GM12875 (cell line): ENCODE results near the gene CACNA1D.
"Not testable (repeated sequence)": the region's sequence is repeated elsewhere in the genome, so short reads cannot be mapped to it uniquely, and the experiment has no call there.

Source experiments
- H3K4me3 ChIP-seq: one replicate; pipeline ENCODE4 v1.5.1; 2011; ENCODE audit warnings: low read depth, low read length, control low read depth
- CTCF ChIP-seq: IDR thresholded peaks from 2 replicates; pipeline ENCODE4 v1.5.1; 2011; ENCODE audit warnings: low read depth, mild to moderate bottlenecking, control low read depth, inconsistent platforms, low read length, moderate library complexity, borderline replicate concordance; ENCODE audit not compliant: insufficient read depth

The CACNA1D gene

GRCh38 chr3:53633197-53633787 is 138.9 kb downstream of the CACNA1D start:
- no peak overlapping the region for H3K4me3 ChIP-seq

GRCh38 chr3:53635041-53635440 is 140.6 kb downstream of the CACNA1D start:
- H3K4me3 ChIP-seq, result no peak overlapping the region
- TF ChIP-seq CTCF, result no peak

More at GRCh38 chr3:53633197-53633787, 138.9 kb downstream of the CACNA1D start:
- TF ChIP-seq CTCF, result no peak

- not testable (repeated sequence) for H3K4me3 ChIP-seq
Measured at GRCh38 chr3:53638806-53639205, 144.4 kb downstream of the CACNA1D start.

GRCh38 chr3:53641397-53641796 is 147.0 kb downstream of the CACNA1D start:
- H3K4me3 ChIP-seq, result no peak overlapping the region
- no peak for TF ChIP-seq CTCF

GRCh38 chr3:53642211-53642610 is 147.8 kb downstream of the CACNA1D start:
- no peak for TF ChIP-seq CTCF
- no peak overlapping the region for H3K4me3 ChIP-seq

GRCh38 chr3:53643757-53644156 is 149.3 kb downstream of the CACNA1D start:
- no peak for TF ChIP-seq CTCF
- H3K4me3 ChIP-seq, result no peak overlapping the region

- no peak for TF ChIP-seq CTCF
- H3K4me3 ChIP-seq, result no peak overlapping the region
Measured at GRCh38 chr3:53645754-53646153, 151.3 kb downstream of the CACNA1D start.

GRCh38 chr3:53646723-53647122 is 152.3 kb downstream of the CACNA1D start:
- H3K4me3 ChIP-seq, result no peak overlapping the region
- TF ChIP-seq CTCF, result no peak
